GM12878 (cell line): ENCODE measurements around the gene PLVAP. TPM values are rescaled to one million over a fixed set of nuclear protein-coding genes. Genes with fewer than 3 reads are reported as not detected.

Experiments used
- ATF3 ChIP-seq: IDR thresholded peaks from 2 replicates; pipeline ENCODE4 v1.6.1; 2011; ENCODE audit warnings: low read depth, mild to moderate bottlenecking, low read length, moderate library complexity, borderline replicate concordance; ENCODE audit errors: extremely low read depth
- BHLHE40 ChIP-seq, 2 experiments: fragments of 450-650 bp in 1 of 2; IDR thresholded peaks; 2 replicates each; pipeline ENCODE4 v1.6.1; 2011 to 2017; ENCODE audit warnings: low read depth in 2 of 2, borderline replicate concordance in 1 of 2, improper control_type of control experiment in 1 of 2, low read length in 1 of 2, mild to moderate bottlenecking in 1 of 2
- CHD4 ChIP-seq: fragments of 200-600 bp; sonication (generic); IDR thresholded peaks from 2 replicates; pipeline ENCODE4 v1.6.1; 2016; ENCODE audit warnings: mild to moderate bottlenecking
- CUX1 ChIP-seq: IDR thresholded peaks from 2 replicates; pipeline ENCODE4 v1.6.1; 2012; ENCODE audit warnings: improper control_type of control experiment, low read depth, low read length; ENCODE audit not compliant: insufficient replicate concordance
- GATAD2B ChIP-seq: fragments of 450-650 bp; conservative IDR thresholded peaks from 2 replicates; pipeline ENCODE4 v1.6.1; 2017; ENCODE audit warnings: low read depth, mild to moderate bottlenecking, moderate library complexity
- HDAC2 ChIP-seq: fragments of 200-600 bp; sonication (generic); IDR thresholded peaks from 2 replicates; pipeline ENCODE4 v1.6.1; 2017
- NBN ChIP-seq: fragments of 450-650 bp; IDR thresholded peaks from 2 replicates; pipeline ENCODE4 v1.6.1; 2016
- PBX3 ChIP-seq: IDR thresholded peaks from 2 replicates; pipeline ENCODE4 v1.6.1; 2011; ENCODE audit warnings: mild to moderate bottlenecking, low read depth, low read length, moderate library complexity; ENCODE audit not compliant: insufficient replicate concordance
- POLR2AphosphoS5 ChIP-seq: IDR thresholded peaks from 2 replicates; pipeline ENCODE4 v1.6.1; 2011; ENCODE audit warnings: mild to moderate bottlenecking, low read length, inconsistent platforms
- RBBP5 ChIP-seq: fragments of 200-600 bp; sonication (generic); conservative IDR thresholded peaks from 2 replicates; pipeline ENCODE4 v1.6.1; 2016
- RELA ChIP-seq: fragments of 450-650 bp; IDR thresholded peaks from 2 replicates; pipeline ENCODE4 v1.8.0; 2014; ENCODE audit warnings: borderline replicate concordance; ENCODE audit not compliant: partially characterized antibody
- SIN3A ChIP-seq: IDR thresholded peaks from 2 replicates; pipeline ENCODE4 v1.6.1; 2012; ENCODE audit warnings: low read depth, low read length, improper control_type of control experiment
- SIX5 ChIP-seq: IDR thresholded peaks from 2 replicates; pipeline ENCODE4 v1.6.1; 2011; ENCODE audit warnings: mild to moderate bottlenecking, low read depth, low read length, moderate library complexity; ENCODE audit not compliant: severe bottlenecking
- SREBF1 ChIP-seq: IDR thresholded peaks from 2 replicates; pipeline ENCODE4 v1.6.1; 2012; ENCODE audit warnings: mild to moderate bottlenecking, low read length
- TARDBP ChIP-seq: IDR thresholded peaks from 2 replicates; pipeline ENCODE4 v1.6.1; 2016; ENCODE audit warnings: borderline replicate concordance
- TBL1XR1 ChIP-seq: IDR thresholded peaks from 2 replicates; pipeline ENCODE4 v1.6.1; 2012; ENCODE audit warnings: low read depth, low read length, improper control_type of control experiment
- TCF12 ChIP-seq: IDR thresholded peaks from 2 replicates; pipeline ENCODE4 v1.6.1; 2011; ENCODE audit warnings: low read depth, mild to moderate bottlenecking, low read length
- TCF7 ChIP-seq: IDR thresholded peaks from 2 replicates; pipeline ENCODE4 v1.6.1; 2014; ENCODE audit warnings: antibody characterized with exemption, borderline replicate concordance
- WRNIP1 ChIP-seq: IDR thresholded peaks from 2 replicates; pipeline ENCODE4 v1.6.1; 2011; ENCODE audit warnings: low read depth, low read length, improper control_type of control experiment, borderline replicate concordance
- ZBTB4 ChIP-seq: fragments of 450-650 bp; formaldehyde crosslinking; IDR thresholded peaks from 2 replicates; pipeline ENCODE4 v1.4.0; 2022; ENCODE audit warnings: mild to moderate bottlenecking, moderate library complexity
- ZNF384 ChIP-seq: IDR thresholded peaks from 2 replicates; pipeline ENCODE4 v1.6.1; 2012; ENCODE audit warnings: low read depth, mild to moderate bottlenecking, low read length, improper control_type of control experiment, borderline replicate concordance
- polyA plus RNA-seq, 11 experiments: library from polyadenylated mRNA; depleted of rRNA in 4 of 11; unstranded in 6 of 11; stranded (reverse) in 5 of 11; fragments of >200 nt; fragmentation: Nextera tagmentation in 4 of 11; fragmentation: Illumina TruSeq in 1 of 11; extraction: Ambion mirVana in 4 of 11; extraction: Trizol in 1 of 11; gene quantifications; 1 replicate in 1 of 11; 2 replicates in 10 of 11; pipeline versions ENCODE4 v1.2.1 to v1.2.3, GENCODE V29; 2011 to 2016; ENCODE audit warnings: inconsistent platforms in 2 of 11, missing spikeins in 2 of 11, low read depth in 1 of 11
- total RNA-seq, 4 experiments: library from RNA; depleted of rRNA in 3 of 4; stranded (reverse); fragments of >200 nt in 3 of 4; fragmentation: Illumina TruSeq in 1 of 4; extraction: Trizol in 1 of 4; gene quantifications; 2 replicates each; pipeline versions ENCODE4 v1.2.1 to v1.2.3, GENCODE V29; 2013 to 2021

PLVAP gene
- total and polyA plus RNA-seq, 10 of the 15 experiments (the other 5 are each of a cell fraction or from before 2014, with no cell fraction given) = 0.03 to 0.54 (median 0.06) TPM; not detected in 4

GRCh38 chr19:17303167-17303939 is 73.8 kb downstream of the PLVAP start, which contains the start of gene ABHD8 (continued):
- TF ChIP-seq ZBTB4 = no peak
- TF ChIP-seq CUX1 = no peak
- TF ChIP-seq WRNIP1 = no peak
- no peak for TF ChIP-seq CHD4
- peak; percentile 37 to 88; a peak in 3 of 4 replicates for TF ChIP-seq BHLHE40 (IDR thresholded peaks at IDR 0.05; ENCODE audit: borderline replicate concordance in 1 of 2, low read depth in 2 of 2, low read length in 1 of 2)
- no peak for TF ChIP-seq POLR2AphosphoS5
- TF ChIP-seq GATAD2B = peak; percentile 64; the same call in 1 of the 2 replicates
- no peak for TF ChIP-seq ZNF384
- no peak for TF ChIP-seq RBBP5
- TF ChIP-seq NBN = no peak
- no peak for TF ChIP-seq TARDBP
- TF ChIP-seq ATF3 = no peak
- no peak for TF ChIP-seq TCF7
- peak; percentile 61; the same call in 1 of the 2 replicates for TF ChIP-seq SIN3A
- TF ChIP-seq SREBF1 = no peak
- TF ChIP-seq RELA = no peak
- peak; percentile 99 for TF ChIP-seq PBX3
- no peak for TF ChIP-seq HDAC2
- no peak for TF ChIP-seq TBL1XR1
- TF ChIP-seq SIX5 = no peak
- 0 out of 2 replicates have a peak, but pooled peaks have one; percentile 20 for TF ChIP-seq TCF12
